ENCODE data around the gene BTBD9. TPM values are rescaled to one million over a fixed set of nuclear protein-coding genes. Genes with fewer than 3 reads are reported as not detected.

BTBD9 gene
- total and polyA plus RNA-seq, 2 donors (not counting 1 experiment from before 2014, with no cell fraction given): 4.1 to 48.9 TPM

DNA sequence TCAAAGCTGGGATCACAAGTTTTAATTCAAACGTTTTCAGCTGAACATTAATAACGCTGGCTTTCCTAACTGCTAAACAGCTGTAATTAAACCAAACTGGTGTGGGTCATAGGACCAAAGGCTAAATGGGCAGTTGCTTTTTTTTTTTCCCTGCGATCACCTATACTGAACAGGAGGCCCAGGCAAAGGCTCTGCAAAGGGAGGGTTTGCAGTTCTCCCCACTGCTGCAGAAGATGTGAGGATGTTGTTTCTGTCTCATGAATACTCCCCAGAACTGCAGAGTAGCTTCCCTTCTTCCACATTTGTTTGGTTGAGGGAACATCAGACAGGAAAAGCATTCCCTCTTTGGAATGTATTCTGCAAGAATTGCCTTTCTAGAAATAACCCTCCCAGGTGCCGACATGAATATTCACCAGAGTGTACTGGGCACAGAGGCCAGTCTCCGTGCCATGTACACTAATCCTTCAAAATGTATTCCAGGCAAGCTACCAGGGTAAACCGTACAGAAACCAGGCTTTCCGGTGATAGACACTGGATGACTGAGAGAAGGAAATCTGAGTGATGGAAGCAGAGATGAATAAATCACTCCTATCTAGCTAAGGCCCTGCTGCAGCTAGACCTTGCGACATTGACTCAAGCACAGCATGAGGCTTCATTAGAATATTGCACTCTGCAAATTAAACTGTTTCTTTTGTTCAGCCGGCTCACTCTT is 370.1 kb downstream of the BTBD9 start:
- H3K4me2 ChIP-seq (replicated peaks; ENCODE audit: low read depth, low read length, poor library complexity, severe bottlenecking): no peak overlapping the region
- TF ChIP-seq EZH2 (IDR thresholded peaks at IDR 0.05; ENCODE audit: borderline replicate concordance, insufficient read depth, low read depth, low read length, poor library complexity, severe bottlenecking): no peak
- TF ChIP-seq, protein P1, sequence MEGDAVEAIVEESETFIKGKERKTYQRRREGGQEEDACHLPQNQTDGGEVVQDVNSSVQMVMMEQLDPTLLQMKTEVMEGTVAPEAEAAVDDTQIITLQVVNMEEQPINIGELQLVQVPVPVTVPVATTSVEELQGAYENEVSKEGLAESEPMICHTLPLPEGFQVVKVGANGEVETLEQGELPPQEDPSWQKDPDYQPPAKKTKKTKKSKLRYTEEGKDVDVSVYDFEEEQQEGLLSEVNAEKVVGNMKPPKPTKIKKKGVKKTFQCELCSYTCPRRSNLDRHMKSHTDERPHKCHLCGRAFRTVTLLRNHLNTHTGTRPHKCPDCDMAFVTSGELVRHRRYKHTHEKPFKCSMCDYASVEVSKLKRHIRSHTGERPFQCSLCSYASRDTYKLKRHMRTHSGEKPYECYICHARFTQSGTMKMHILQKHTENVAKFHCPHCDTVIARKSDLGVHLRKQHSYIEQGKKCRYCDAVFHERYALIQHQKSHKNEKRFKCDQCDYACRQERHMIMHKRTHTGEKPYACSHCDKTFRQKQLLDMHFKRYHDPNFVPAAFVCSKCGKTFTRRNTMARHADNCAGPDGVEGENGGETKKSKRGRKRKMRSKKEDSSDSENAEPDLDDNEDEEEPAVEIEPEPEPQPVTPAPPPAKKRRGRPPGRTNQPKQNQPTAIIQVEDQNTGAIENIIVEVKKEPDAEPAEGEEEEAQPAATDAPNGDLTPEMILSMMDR (IDR thresholded peaks at IDR 0.05): no peak
- ATAC-seq (ENCODE audit: low read depth): no peak

DNA sequence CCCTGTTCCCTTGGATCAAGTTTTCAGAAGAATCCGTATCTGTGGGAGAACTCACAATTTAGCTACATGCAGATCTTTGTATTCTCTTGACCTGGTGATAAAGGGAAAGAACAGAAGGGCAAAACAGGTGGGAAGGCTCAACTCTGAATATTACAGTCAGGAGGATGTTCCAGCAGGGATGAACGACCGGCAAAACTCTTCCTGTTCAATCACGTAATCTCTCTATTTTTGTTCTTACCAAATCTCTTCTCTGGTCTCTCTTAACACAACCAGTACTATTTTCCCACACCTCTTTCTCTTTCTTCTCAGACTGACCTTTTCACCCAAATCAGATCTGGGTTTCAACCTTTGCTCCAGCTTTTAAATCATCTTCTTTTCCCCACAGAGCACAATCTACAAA is 371.4 kb downstream of the BTBD9 start:
- H3K9ac ChIP-seq (ENCODE audit: low read length): no peak overlapping the region
- no peak overlapping the region for H2AFZ ChIP-seq (ENCODE audit: insufficient read depth, low read depth, low read length, poor library complexity, severe bottlenecking)
- Mint-ChIP-seq H3K9me3 (ENCODE audit: insufficient read depth) (no peaks in the 10 kb centered on the region), H3K4me3 (no peak overlapping the region), H3K27ac (no peak overlapping the region), H3K27me3 (no peaks in the 10 kb centered on the region), H3K4me1 (peaks cover 9% of the 10 kb centered on the region)
- H3K36me3 ChIP-seq (replicated peaks in 1 of 2; ENCODE audit: control extremely low read depth in 1 of 2, control insufficient read depth in 1 of 2, extremely low read depth in 1 of 2, insufficient read depth in 2 of 2, low read length in 1 of 2): peaks cover 0 to 2% of the 10 kb centered on the region in 2 experiments
- intact Hi-C loops (cut with micrococcal nuclease): no loop called here
- TF ChIP-seq EZH2 (IDR thresholded peaks at IDR 0.05; ENCODE audit: borderline replicate concordance, insufficient read depth, low read depth, low read length, poor library complexity, severe bottlenecking): no peak
- TF ChIP-seq, protein P1 (IDR thresholded peaks at IDR 0.05): no peak
- H3K79me2 ChIP-seq (ENCODE audit: control insufficient read depth, insufficient read depth, low read length): no peaks in the 10 kb centered on the region
- H4K20me1 ChIP-seq (ENCODE audit: control insufficient read depth, insufficient read depth, low read length, poor library complexity, severe bottlenecking): no peaks in the 10 kb centered on the region
- H3K27ac ChIP-seq (ENCODE audit: low read length in 2 of 2): no peak overlapping the region
- WGBS (ENCODE audit: insufficient coverage): 100% methylated on average over 4 of the region's 4 CpGs
- no peak overlapping the region for H3K4me3 ChIP-seq (ENCODE audit: control extremely low read depth in 1 of 5, extremely low read depth in 1 of 5, insufficient read depth in 1 of 5, low read depth in 2 of 5, low read length in 4 of 5)
- ATAC-seq (ENCODE audit: low read depth) (no peak), DNase-seq (no peak)
- no peaks in the 10 kb centered on the region for H3K27me3 ChIP-seq (replicated peaks in 1 of 4; ENCODE audit: control extremely low read depth in 1 of 4, control insufficient read depth in 3 of 4, insufficient read depth in 4 of 4, low read length in 3 of 4)
- ChIA-PET POLR2A (no interaction called here), CTCF (no interaction called here)
- H3K4me1 ChIP-seq (ENCODE audit: control insufficient read depth in 2 of 2, insufficient read depth in 2 of 2, low read length in 2 of 2): no peaks in the 10 kb centered on the region
- H3K4me2 ChIP-seq (replicated peaks; ENCODE audit: low read depth, low read length, poor library complexity, severe bottlenecking): no peak overlapping the region
- H3K9me3 ChIP-seq (ENCODE audit: control extremely low read depth in 1 of 3, control insufficient read depth in 2 of 3, insufficient read depth in 1 of 3, low read length in 2 of 3): no peaks in the 10 kb centered on the region

More for the DNA sequence above, 370.1 kb downstream of the BTBD9 start:
- no peak overlapping the region for H3K27ac ChIP-seq (ENCODE audit: low read length in 2 of 2)
- H3K4me1 ChIP-seq (ENCODE audit: control insufficient read depth in 2 of 2, insufficient read depth in 2 of 2, low read length in 2 of 2): no peaks in the 10 kb centered on the region
- H3K27me3 Mint-ChIP-seq: no peaks in the 10 kb centered on the region
- H4K20me1 ChIP-seq (ENCODE audit: control insufficient read depth, insufficient read depth, low read length, poor library complexity, severe bottlenecking): no peaks in the 10 kb centered on the region
- no peak overlapping the region for H2AFZ ChIP-seq (ENCODE audit: insufficient read depth, low read depth, low read length, poor library complexity, severe bottlenecking)
- H3K9me3 ChIP-seq (ENCODE audit: control extremely low read depth in 1 of 3, control insufficient read depth in 2 of 3, insufficient read depth in 1 of 3, low read length in 2 of 3): no peaks in the 10 kb centered on the region
- H3K4me3 Mint-ChIP-seq: no peak overlapping the region
- H3K27ac Mint-ChIP-seq: no peak overlapping the region
- H3K4me1 Mint-ChIP-seq: peaks cover 7% of the 10 kb centered on the region
- H3K27me3 ChIP-seq (replicated peaks in 1 of 4; ENCODE audit: control extremely low read depth in 1 of 4, control insufficient read depth in 3 of 4, insufficient read depth in 4 of 4, low read length in 3 of 4): no peaks in the 10 kb centered on the region
- H3K36me3 ChIP-seq (replicated peaks in 1 of 2; ENCODE audit: control extremely low read depth in 1 of 2, control insufficient read depth in 1 of 2, extremely low read depth in 1 of 2, insufficient read depth in 2 of 2, low read length in 1 of 2): peaks cover 0 to 2% of the 10 kb centered on the region in 2 experiments
- no peak for DNase-seq
- no peak overlapping the region for H3K9ac ChIP-seq (ENCODE audit: low read length)
- no peaks in the 10 kb centered on the region for H3K9me3 Mint-ChIP-seq (ENCODE audit: insufficient read depth)
- H3K4me3 ChIP-seq (ENCODE audit: control extremely low read depth in 1 of 5, extremely low read depth in 1 of 5, insufficient read depth in 1 of 5, low read depth in 2 of 5, low read length in 4 of 5): no peak overlapping the region
- 95% methylated on average over 2 of the region's 9 CpGs for WGBS (ENCODE audit: insufficient coverage)
- intact Hi-C loops (cut with micrococcal nuclease): no loop called here
- CTCF ChIA-PET: no interaction called here
- POLR2A ChIA-PET: interaction anchor here (0.6 kb wide), 1 partner anchor 19 kb away, joined by 3 read pairs; no protein-coding TSS in a partner anchor
- no peaks in the 10 kb centered on the region for H3K79me2 ChIP-seq (ENCODE audit: control insufficient read depth, insufficient read depth, low read length)

All from B cell (primary cell).